Peyer's patch (tissue), 4 donors: ENCODE data around the gene CHCHD5.

ENCODE experiments used
- CTCF ChIP-seq, 6 experiments: fragments of 450-650 bp in 4 of 6; fragments of 200-600 bp in 2 of 6; sonication (generic) in 1 of 6; IDR thresholded peaks; one replicate each; pipeline ENCODE4 v1.5.1; 2017 to 2019; ENCODE audit warnings: antibody characterized with exemption in 6 of 6, mild to moderate bottlenecking in 3 of 6, moderate library complexity in 1 of 6
- POLR2A ChIP-seq, 2 donors: fragments of 450-650 bp; IDR thresholded peaks; one replicate each; pipeline ENCODE4 v1.5.1; 2017; ENCODE audit warnings: antibody characterized with exemption in 2 of 2, mild to moderate bottlenecking in 2 of 2, moderate library complexity in 2 of 2

- TF ChIP-seq CTCF (IDR thresholded peaks at IDR 0.05): peak; percentile 46 to 74 (median 66)
- TF ChIP-seq POLR2A (IDR thresholded peaks at IDR 0.05): no peak
Measured at GRCh38 chr2:112582314-112582746, 2.1 kb upstream of the CHCHD5 start.
